HL-60 (cell line): ENCODE measurements around the gene ASIP.
A peak's percentile ranks its signal among the peaks of the same experiment; 100 is the strongest.

Source experiments
- DNase-seq, 2 experiments: peaks; one replicate each; pipeline ENCODE4 v3.0.0-alpha.2; 2010 to 2020; ENCODE audit warnings: low read depth in 1 of 2, low spot score in 1 of 2
- H3K27ac ChIP-seq: fragments of 250-450 bp; sonication (Bioruptor Pico); replicated peaks from 2 replicates; pipeline ENCODE4 v1.5.1; 2020; ENCODE audit warnings: mild to moderate bottlenecking, moderate library complexity
- H3K27me3 ChIP-seq: fragments of 250-450 bp; sonication (Bioruptor Pico); 2 replicates; pipeline ENCODE4 v1.5.1; 2021; ENCODE audit warnings: mild to moderate bottlenecking, moderate library complexity; ENCODE audit not compliant: insufficient read depth, poor library complexity, severe bottlenecking
- H3K4me3 ChIP-seq: replicated peaks from 2 replicates; pipeline ENCODE4 v1.5.1; 2011; ENCODE audit warnings: mild to moderate bottlenecking, control low read depth, low read length; ENCODE audit not compliant: insufficient read depth
- GABPA ChIP-seq: IDR thresholded peaks from 2 replicates; pipeline ENCODE4 v1.6.1; 2012; ENCODE audit warnings: low read depth
- POLR2AphosphoS5 ChIP-seq: IDR thresholded peaks from 2 replicates; pipeline ENCODE4 v1.6.1; 2012; ENCODE audit warnings: low read depth
- REST ChIP-seq: IDR thresholded peaks from 2 replicates; pipeline ENCODE4 v1.6.1; 2012; ENCODE audit warnings: low read depth; ENCODE audit not compliant: insufficient replicate concordance
- SPI1 ChIP-seq: IDR thresholded peaks from 2 replicates; pipeline ENCODE4 v1.6.1; 2012; ENCODE audit warnings: low read depth, mild to moderate bottlenecking, borderline replicate concordance
- TF ChIP-seq, protein P1 (sequence below): IDR thresholded peaks from one replicate; pipeline ENCODE4 v1.5.1; 2011; ENCODE audit warnings: low read length, control low read depth, inconsistent platforms; ENCODE audit not compliant: insufficient read depth

ASIP gene

DNA sequence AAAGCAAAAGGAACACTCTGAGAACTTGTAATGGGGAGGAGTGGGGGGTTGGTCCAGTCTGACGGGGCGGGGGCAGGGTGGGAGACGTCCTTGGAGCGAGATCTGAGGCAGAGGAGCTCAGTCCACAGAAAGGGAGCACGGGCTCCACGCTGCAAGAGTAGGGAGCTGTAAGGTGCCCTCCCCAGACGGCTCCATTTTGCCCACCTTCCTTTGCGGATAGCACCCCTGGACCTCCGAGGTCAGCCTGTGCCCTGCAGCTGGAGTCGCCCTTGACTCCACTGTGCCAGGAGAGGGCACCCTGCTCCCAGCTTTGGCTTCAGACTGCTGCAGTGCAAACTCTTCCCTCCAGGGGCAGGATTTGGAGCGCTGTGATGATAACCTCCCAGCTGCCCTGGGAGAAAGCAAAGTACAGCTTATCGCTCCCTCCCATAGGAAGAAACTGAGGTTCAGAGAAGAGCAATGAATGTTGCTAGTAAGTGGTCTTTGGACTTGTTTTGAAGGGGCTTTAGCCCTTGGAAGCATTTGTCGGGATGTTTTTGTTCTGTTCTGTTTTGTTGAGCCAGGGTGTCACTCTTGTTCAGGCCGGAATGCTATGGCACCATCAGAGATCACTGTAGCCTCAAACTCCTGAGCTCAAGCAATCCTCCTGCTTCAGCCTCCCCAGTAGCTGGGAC, 71.5 kb downstream of the ASIP start:
- TF ChIP-seq, protein P1, sequence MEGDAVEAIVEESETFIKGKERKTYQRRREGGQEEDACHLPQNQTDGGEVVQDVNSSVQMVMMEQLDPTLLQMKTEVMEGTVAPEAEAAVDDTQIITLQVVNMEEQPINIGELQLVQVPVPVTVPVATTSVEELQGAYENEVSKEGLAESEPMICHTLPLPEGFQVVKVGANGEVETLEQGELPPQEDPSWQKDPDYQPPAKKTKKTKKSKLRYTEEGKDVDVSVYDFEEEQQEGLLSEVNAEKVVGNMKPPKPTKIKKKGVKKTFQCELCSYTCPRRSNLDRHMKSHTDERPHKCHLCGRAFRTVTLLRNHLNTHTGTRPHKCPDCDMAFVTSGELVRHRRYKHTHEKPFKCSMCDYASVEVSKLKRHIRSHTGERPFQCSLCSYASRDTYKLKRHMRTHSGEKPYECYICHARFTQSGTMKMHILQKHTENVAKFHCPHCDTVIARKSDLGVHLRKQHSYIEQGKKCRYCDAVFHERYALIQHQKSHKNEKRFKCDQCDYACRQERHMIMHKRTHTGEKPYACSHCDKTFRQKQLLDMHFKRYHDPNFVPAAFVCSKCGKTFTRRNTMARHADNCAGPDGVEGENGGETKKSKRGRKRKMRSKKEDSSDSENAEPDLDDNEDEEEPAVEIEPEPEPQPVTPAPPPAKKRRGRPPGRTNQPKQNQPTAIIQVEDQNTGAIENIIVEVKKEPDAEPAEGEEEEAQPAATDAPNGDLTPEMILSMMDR = peak; percentile 100
- no peak for TF ChIP-seq SPI1
- Histone ChIP-seq H3K27me3 (peaks cover 9% of the 10 kb centered on the region), H3K27ac (no peak overlapping the region), H3K4me3 (peak overlapping the region; percentile 24)
- peak; percentile 55 to 89 for DNase-seq

DNA sequence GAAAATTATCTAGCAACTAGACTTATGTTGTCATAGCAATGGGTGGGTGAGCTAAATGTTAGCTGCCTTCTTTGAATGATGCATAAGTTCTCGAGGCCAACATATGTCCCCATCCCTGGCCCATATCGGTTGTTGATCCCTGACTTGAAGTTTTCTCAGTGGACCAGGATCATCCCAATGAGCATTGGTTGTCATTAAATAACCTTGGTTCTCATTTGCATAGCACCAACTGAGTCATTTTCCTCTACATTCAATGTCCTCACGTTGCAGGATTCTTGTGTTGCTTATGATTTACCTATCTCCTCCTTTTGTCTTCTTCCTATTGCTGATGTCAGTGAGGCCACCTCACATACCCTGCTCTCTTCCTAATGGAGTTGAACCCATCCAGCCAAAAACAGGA, 74.0 kb downstream of the ASIP start:
- no peak for DNase-seq
- peaks cover 9% of the 10 kb centered on the region for H3K27me3 ChIP-seq
- no peak overlapping the region for H3K27ac ChIP-seq
- no peak for TF ChIP-seq POLR2AphosphoS5
- TF ChIP-seq GABPA = no peak
- TF ChIP-seq SPI1 = no peak
- no peak for TF ChIP-seq REST
- TF ChIP-seq, protein P1 = no peak
- no peak overlapping the region for H3K4me3 ChIP-seq

DNA sequence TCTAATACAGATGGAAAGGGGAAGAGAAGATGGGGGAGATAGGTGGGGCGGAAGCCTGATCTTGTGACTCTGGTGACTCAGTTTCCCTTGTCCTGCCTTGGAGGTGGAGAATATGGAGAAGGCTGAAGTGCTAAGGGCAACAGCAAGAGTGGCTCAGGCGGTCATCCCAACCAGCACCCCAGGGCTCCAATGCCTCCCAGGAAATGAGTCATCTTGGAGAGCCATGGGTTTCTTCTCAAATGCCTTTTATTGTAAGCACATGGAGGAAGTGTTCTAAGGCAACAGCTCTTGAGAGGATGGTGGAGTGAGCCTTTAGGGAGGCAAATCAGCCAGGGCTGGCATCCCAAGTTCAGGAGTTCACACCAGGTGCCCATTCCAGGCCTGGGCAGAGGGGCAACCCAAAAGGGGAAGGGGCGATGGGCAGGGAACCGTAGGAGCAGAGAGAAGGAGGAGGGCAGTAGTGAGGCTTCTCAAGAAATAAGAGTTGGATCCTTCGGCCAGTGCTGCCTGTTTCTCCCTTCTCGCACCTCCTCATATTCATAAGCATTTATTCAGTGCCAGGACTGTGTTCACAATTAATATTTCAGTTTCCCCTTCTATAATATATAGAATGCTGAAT, 75.1 kb downstream of the ASIP start:
- Histone ChIP-seq H3K27me3 (peaks cover 7% of the 10 kb centered on the region), H3K4me3 (no peak overlapping the region), H3K27ac (no peak overlapping the region)
- TF ChIP-seq SPI1 (no peak), REST (no peak), GABPA (no peak), POLR2AphosphoS5 (no peak)
- TF ChIP-seq, protein P1 = no peak
- no peak for DNase-seq
